ENCODE results near the gene PCNX2. TPM values are rescaled to one million over a fixed set of nuclear protein-coding genes. Genes with fewer than 3 reads are reported as not detected.

The PCNX2 gene
- polyA plus RNA-seq, 1 donor from 2014 or later = 6.5 TPM

- Mint-ChIP-seq H3K9me3 (no peaks in the 10 kb centered on the region), H3K36me3 (peaks cover 16% of the 10 kb centered on the region), H3K27me3 (no peaks in the 10 kb centered on the region), H3K27ac (no peak overlapping the region), H3K4me3 (no peak overlapping the region), H3K4me1 (peaks cover 0 to 6% (median 5%) of the 10 kb centered on the region in 3 donors)
Observed at GRCh38 chr1:233256789-233257188, 38.7 kb downstream of the PCNX2 start.

- Mint-ChIP-seq H3K27me3 (no peaks in the 10 kb centered on the region), H3K9me3 (no peaks in the 10 kb centered on the region), H3K4me3 (no peak overlapping the region), H3K27ac (no peak overlapping the region), H3K4me1 (peaks cover 0 to 3% (median under 1%) of the 10 kb centered on the region in 3 donors), H3K36me3 (peaks cover 12% of the 10 kb centered on the region)
Observed at GRCh38 chr1:233256191-233256590, 39.3 kb downstream of the PCNX2 start.

- Mint-ChIP-seq H3K27ac (no peak overlapping the region), H3K36me3 (peaks cover 12% of the 10 kb centered on the region), H3K4me3 (no peak overlapping the region), H3K4me1 (peaks cover 0 to 3% (median 0%) of the 10 kb centered on the region in 3 donors), H3K9me3 (no peaks in the 10 kb centered on the region), H3K27me3 (no peaks in the 10 kb centered on the region)
Observed at GRCh38 chr1:233255145-233255544, 40.4 kb downstream of the PCNX2 start.

GRCh38 chr1:233253832-233254331 is 41.6 kb downstream of the PCNX2 start:
- Mint-ChIP-seq H3K27ac (no peak overlapping the region), H3K4me3 (no peak overlapping the region), H3K36me3 (peaks cover 15% of the 10 kb centered on the region), H3K4me1 (peaks cover 0 to 3% (median 0%) of the 10 kb centered on the region in 3 donors), H3K9me3 (no peaks in the 10 kb centered on the region), H3K27me3 (no peaks in the 10 kb centered on the region)

GRCh38 chr1:233253231-233253831 is 42.2 kb downstream of the PCNX2 start:
- no peaks in the 10 kb centered on the region for H3K27me3 Mint-ChIP-seq
- H3K36me3 Mint-ChIP-seq = peaks cover 17% of the 10 kb centered on the region
- H3K4me1 Mint-ChIP-seq = peaks cover 0 to 3% (median 0%) of the 10 kb centered on the region in 3 donors
- H3K9me3 Mint-ChIP-seq = no peaks in the 10 kb centered on the region
- no peak overlapping the region for H3K4me3 Mint-ChIP-seq
- no peak overlapping the region for H3K27ac Mint-ChIP-seq

GRCh38 chr1:233252441-233252840 is 43.1 kb downstream of the PCNX2 start:
- Mint-ChIP-seq H3K27me3 (no peaks in the 10 kb centered on the region), H3K36me3 (peaks cover 17% of the 10 kb centered on the region), H3K4me1 (peaks cover 0 to 3% (median 0%) of the 10 kb centered on the region in 3 donors), H3K27ac (no peak overlapping the region), H3K9me3 (no peaks in the 10 kb centered on the region), H3K4me3 (no peak overlapping the region)

GRCh38 chr1:233251201-233251720 is 44.3 kb downstream of the PCNX2 start:
- no peaks in the 10 kb centered on the region for H3K9me3 Mint-ChIP-seq
- peak overlapping the region in 1 of 3 donors; percentile 10 for H3K27ac Mint-ChIP-seq
- H3K27me3 Mint-ChIP-seq = no peaks in the 10 kb centered on the region
- peaks cover 16% of the 10 kb centered on the region for H3K36me3 Mint-ChIP-seq
- H3K4me3 Mint-ChIP-seq = no peak overlapping the region
- H3K4me1 Mint-ChIP-seq = peaks cover 0 to 3% (median 0%) of the 10 kb centered on the region in 3 donors

- H3K27me3 Mint-ChIP-seq = no peaks in the 10 kb centered on the region
- H3K27ac Mint-ChIP-seq = no peak overlapping the region
- H3K4me1 Mint-ChIP-seq = no peaks in the 10 kb centered on the region
- no peak overlapping the region for H3K4me3 Mint-ChIP-seq
- no peaks in the 10 kb centered on the region for H3K9me3 Mint-ChIP-seq
- H3K36me3 Mint-ChIP-seq = peaks cover 17% of the 10 kb centered on the region
Observed at GRCh38 chr1:233248014-233248413, 47.5 kb downstream of the PCNX2 start.

GRCh38 chr1:233246965-233247364 is 48.6 kb downstream of the PCNX2 start:
- H3K27ac Mint-ChIP-seq = no peak overlapping the region
- no peaks in the 10 kb centered on the region for H3K4me1 Mint-ChIP-seq
- no peaks in the 10 kb centered on the region for H3K27me3 Mint-ChIP-seq
- peaks cover 17% of the 10 kb centered on the region for H3K36me3 Mint-ChIP-seq
- H3K9me3 Mint-ChIP-seq = no peaks in the 10 kb centered on the region
- H3K4me3 Mint-ChIP-seq = no peak overlapping the region

- H3K27me3 Mint-ChIP-seq = no peaks in the 10 kb centered on the region
- peaks cover 17% of the 10 kb centered on the region for H3K36me3 Mint-ChIP-seq
- no peak overlapping the region for H3K27ac Mint-ChIP-seq
- no peak overlapping the region for H3K4me3 Mint-ChIP-seq
- H3K4me1 Mint-ChIP-seq = no peaks in the 10 kb centered on the region
- no peaks in the 10 kb centered on the region for H3K9me3 Mint-ChIP-seq
Observed at GRCh38 chr1:233245191-233245765, 50.2 kb downstream of the PCNX2 start.

GRCh38 chr1:233244183-233244582 is 51.3 kb downstream of the PCNX2 start:
- Mint-ChIP-seq H3K4me1 (no peaks in the 10 kb centered on the region), H3K4me3 (no peak overlapping the region)

GRCh38 chr1:233242827-233243483 is 52.6 kb downstream of the PCNX2 start:
- H3K27me3 Mint-ChIP-seq = no peaks in the 10 kb centered on the region
- no peaks in the 10 kb centered on the region for H3K4me1 Mint-ChIP-seq
- peaks cover 5% of the 10 kb centered on the region for H3K36me3 Mint-ChIP-seq
- no peak overlapping the region for H3K4me3 Mint-ChIP-seq
- no peaks in the 10 kb centered on the region for H3K9me3 Mint-ChIP-seq
- H3K27ac Mint-ChIP-seq = no peak overlapping the region

More at GRCh38 chr1:233244183-233244582, 51.3 kb downstream of the PCNX2 start:
- H3K27ac Mint-ChIP-seq = no peak overlapping the region
- H3K36me3 Mint-ChIP-seq = peaks cover 7% of the 10 kb centered on the region
- no peaks in the 10 kb centered on the region for H3K27me3 Mint-ChIP-seq
- H3K9me3 Mint-ChIP-seq = no peaks in the 10 kb centered on the region

GRCh38 chr1:233241759-233242158 is 53.8 kb downstream of the PCNX2 start:
- no peaks in the 10 kb centered on the region for H3K27me3 Mint-ChIP-seq
- H3K27ac Mint-ChIP-seq = no peak overlapping the region
- no peaks in the 10 kb centered on the region for H3K4me1 Mint-ChIP-seq
- H3K36me3 Mint-ChIP-seq = peaks cover 5% of the 10 kb centered on the region
- no peak overlapping the region for H3K4me3 Mint-ChIP-seq
- no peaks in the 10 kb centered on the region for H3K9me3 Mint-ChIP-seq

- peak overlapping the region in 1 of 3 donors; percentile 81 for H3K27ac Mint-ChIP-seq
- H3K9me3 Mint-ChIP-seq = no peaks in the 10 kb centered on the region
- no peaks in the 10 kb centered on the region for H3K27me3 Mint-ChIP-seq
- H3K4me1 Mint-ChIP-seq = no peaks in the 10 kb centered on the region
- H3K4me3 Mint-ChIP-seq = no peak overlapping the region
- peaks cover 9% of the 10 kb centered on the region for H3K36me3 Mint-ChIP-seq
Observed at GRCh38 chr1:233240829-233241682, 54.5 kb downstream of the PCNX2 start.

- H3K9me3 Mint-ChIP-seq = no peaks in the 10 kb centered on the region
- H3K4me1 Mint-ChIP-seq = no peaks in the 10 kb centered on the region
- peaks cover 10% of the 10 kb centered on the region for H3K36me3 Mint-ChIP-seq
- H3K27ac Mint-ChIP-seq = no peak overlapping the region
- H3K27me3 Mint-ChIP-seq = no peaks in the 10 kb centered on the region
- H3K4me3 Mint-ChIP-seq = no peak overlapping the region
Observed at GRCh38 chr1:233240371-233240770, 55.2 kb downstream of the PCNX2 start.

Data from IgD-negative memory B cell (primary cell).